GM21360 (cell line): ENCODE measurements around the gene TPCN1.

Experiments used
- ATAC-seq: cut with Tn5 transposase; IDR thresholded peaks from one replicate; pipeline ENCODE4 v1.9.1; 2021; ENCODE audit warnings: mild to moderate bottlenecking, moderate library complexity; ENCODE audit not compliant: unreplicated experiment

TPCN1 gene

GRCh38 chr12:113301811-113302210 lies 80.5 kb downstream of the TPCN1 start:
- ATAC-seq: no peak

- no peak for ATAC-seq
Observed at GRCh38 chr12:113302466-113302865, 81.2 kb downstream of the TPCN1 start.

- no peak for ATAC-seq
Observed at GRCh38 chr12:113302886-113303640, 81.8 kb downstream of the TPCN1 start.

- ATAC-seq: no peak
Observed at GRCh38 chr12:113305281-113305856, 84.1 kb downstream of the TPCN1 start.

GRCh38 chr12:113306382-113306781 lies 85.1 kb downstream of the TPCN1 start:
- no peak for ATAC-seq

- ATAC-seq: no peak
Observed at GRCh38 chr12:113310489-113310888, 89.2 kb downstream of the TPCN1 start.

- no peak for ATAC-seq
Observed at GRCh38 chr12:113314121-113314529, 92.9 kb downstream of the TPCN1 start.

- no peak for ATAC-seq
Observed at GRCh38 chr12:113315358-113315757, 94.1 kb downstream of the TPCN1 start.

- ATAC-seq: no peak
Observed at GRCh38 chr12:113316155-113316554, 94.9 kb downstream of the TPCN1 start.

- no peak for ATAC-seq
Observed at GRCh38 chr12:113317122-113317521, 95.9 kb downstream of the TPCN1 start.

GRCh38 chr12:113318046-113318656 lies 96.9 kb downstream of the TPCN1 start:
- no peak for ATAC-seq

- ATAC-seq: no peak
Observed at GRCh38 chr12:113318900-113319628, 97.8 kb downstream of the TPCN1 start.

GRCh38 chr12:113320401-113320800 lies 99.1 kb downstream of the TPCN1 start:
- ATAC-seq: no peak

GRCh38 chr12:113322343-113322742 lies 101.1 kb downstream of the TPCN1 start:
- no peak for ATAC-seq

GRCh38 chr12:113325916-113326315 lies 104.7 kb downstream of the TPCN1 start:
- ATAC-seq: no peak

GRCh38 chr12:113326775-113327395 lies 105.6 kb downstream of the TPCN1 start:
- no peak for ATAC-seq

GRCh38 chr12:113328368-113328889 lies 107.2 kb downstream of the TPCN1 start:
- ATAC-seq: no peak

- no peak for ATAC-seq
Observed at GRCh38 chr12:113329022-113329790, 107.9 kb downstream of the TPCN1 start.

GRCh38 chr12:113329791-113330417 lies 108.6 kb downstream of the TPCN1 start:
- ATAC-seq: no peak

- no peak for ATAC-seq
Observed at GRCh38 chr12:113330505-113330904, 109.2 kb downstream of the TPCN1 start.
